ENCODE data around the gene POLR3H. TPM values are rescaled to one million over a fixed set of nuclear protein-coding genes. Genes with fewer than 3 reads are reported as not detected.

POLR3H gene
- total RNA-seq, 1 donor from 2014 or later, result 46.6 TPM

- Mint-ChIP-seq H3K9me3 (no peaks in the 10 kb centered on the region), H3K27ac (no peak overlapping the region), H3K4me1 (ENCODE audit: unreplicated experiment) (peaks cover 13% of the 10 kb centered on the region), H3K4me3 (no peak overlapping the region), H3K27me3 (no peaks in the 10 kb centered on the region), H3K36me3 (peaks cover 2% of the 10 kb centered on the region)
- DNase-seq (ENCODE audit: extremely low spot score, unreplicated experiment), result no peak
- no peak for TF ChIP-seq CTCF (conservative IDR thresholded peaks at IDR 0.05)
Observed at GRCh38 chr22:41571786-41572185, 27.5 kb upstream of the POLR3H start.

- peaks cover 15% of the 10 kb centered on the region for H3K4me1 Mint-ChIP-seq (ENCODE audit: unreplicated experiment)
- H3K27ac Mint-ChIP-seq, result no peak overlapping the region
- no peaks in the 10 kb centered on the region for H3K9me3 Mint-ChIP-seq
- H3K4me3 Mint-ChIP-seq, result no peak overlapping the region
- DNase-seq (ENCODE audit: extremely low spot score, unreplicated experiment), result no peak
- TF ChIP-seq CTCF (conservative IDR thresholded peaks at IDR 0.05), result no peak
- H3K36me3 Mint-ChIP-seq, result no peaks in the 10 kb centered on the region
- H3K27me3 Mint-ChIP-seq, result no peaks in the 10 kb centered on the region
Observed at GRCh38 chr22:41570221-41570620, 26.0 kb upstream of the POLR3H start.

GRCh38 chr22:41568811-41569210 is 24.5 kb upstream of the POLR3H start:
- Mint-ChIP-seq H3K4me1 (ENCODE audit: unreplicated experiment) (peaks cover 15% of the 10 kb centered on the region), H3K9me3 (no peaks in the 10 kb centered on the region), H3K27me3 (no peaks in the 10 kb centered on the region), H3K36me3 (no peaks in the 10 kb centered on the region), H3K4me3 (no peak overlapping the region), H3K27ac (no peak overlapping the region)
- no peak for TF ChIP-seq CTCF (conservative IDR thresholded peaks at IDR 0.05)
- DNase-seq (ENCODE audit: extremely low spot score, unreplicated experiment), result no peak

GRCh38 chr22:41567512-41567768 is 23.2 kb upstream of the POLR3H start:
- Mint-ChIP-seq H3K4me3 (no peak overlapping the region), H3K27me3 (no peaks in the 10 kb centered on the region), H3K36me3 (no peaks in the 10 kb centered on the region), H3K27ac (no peak overlapping the region), H3K4me1 (ENCODE audit: unreplicated experiment) (peaks cover 20% of the 10 kb centered on the region), H3K9me3 (no peaks in the 10 kb centered on the region)
- no peak for DNase-seq (ENCODE audit: extremely low spot score, unreplicated experiment)
- TF ChIP-seq CTCF (conservative IDR thresholded peaks at IDR 0.05), result no peak

- no peaks in the 10 kb centered on the region for H3K9me3 Mint-ChIP-seq
- DNase-seq (ENCODE audit: extremely low spot score, unreplicated experiment), result no peak
- TF ChIP-seq CTCF (conservative IDR thresholded peaks at IDR 0.05), result no peak
- no peak overlapping the region for H3K27ac Mint-ChIP-seq
- no peak overlapping the region for H3K4me3 Mint-ChIP-seq
- H3K27me3 Mint-ChIP-seq, result peaks cover 5% of the 10 kb centered on the region
- H3K4me1 Mint-ChIP-seq (ENCODE audit: unreplicated experiment), result peaks cover 28% of the 10 kb centered on the region
- no peaks in the 10 kb centered on the region for H3K36me3 Mint-ChIP-seq
Observed at GRCh38 chr22:41565403-41566054, 21.3 kb upstream of the POLR3H start.

- H3K4me1 Mint-ChIP-seq (ENCODE audit: unreplicated experiment), result peaks cover 35% of the 10 kb centered on the region
- H3K27me3 Mint-ChIP-seq, result peaks cover 5% of the 10 kb centered on the region
- no peaks in the 10 kb centered on the region for H3K9me3 Mint-ChIP-seq
- no peak for TF ChIP-seq CTCF (conservative IDR thresholded peaks at IDR 0.05)
- H3K4me3 Mint-ChIP-seq, result no peak overlapping the region
- no peak overlapping the region for H3K27ac Mint-ChIP-seq
- H3K36me3 Mint-ChIP-seq, result no peaks in the 10 kb centered on the region
- no peak for DNase-seq (ENCODE audit: extremely low spot score, unreplicated experiment)
Observed at GRCh38 chr22:41564563-41564962, 20.3 kb upstream of the POLR3H start.
